ENCODE data around the gene CTDSP2. TPM values are rescaled to one million over a fixed set of nuclear protein-coding genes. Genes with fewer than 3 reads are reported as not detected.

Gene CTDSP2
- total RNA-seq, 2 donors from 2014 or later: 67.6 to 105 TPM

- H3K27me3 ChIP-seq: no peaks in the 10 kb centered on the region
- peak overlapping the region in 1 of 2 donors; percentile 0 for H3K4me3 ChIP-seq
- peak overlapping the region; percentile 43 to 72 for H3K27ac ChIP-seq
- DNase-seq (ENCODE audit: low spot score): no peak
- H3K9me3 ChIP-seq: no peaks in the 10 kb centered on the region
- no peaks in the 10 kb centered on the region for H3K36me3 ChIP-seq
- no peak for TF ChIP-seq CTCF (IDR thresholded peaks at IDR 0.05)
- H3K4me1 ChIP-seq: peaks cover 0 to 96% of the 10 kb centered on the region in 2 donors
These were observed 6.5 kb downstream of the CTDSP2 start for GRCh38 chr12:57839996-57840395.

- Histone ChIP-seq H3K4me3 (no peak overlapping the region), H3K36me3 (no peaks in the 10 kb centered on the region), H3K9me3 (no peaks in the 10 kb centered on the region), H3K27ac (peak overlapping the region; percentile 43 to 72), H3K4me1 (peaks cover 0 to 100% of the 10 kb centered on the region in 2 donors), H3K27me3 (no peaks in the 10 kb centered on the region)
- no peak for TF ChIP-seq CTCF (IDR thresholded peaks at IDR 0.05)
- no peak for DNase-seq (ENCODE audit: low spot score)
These were observed 7.8 kb downstream of the CTDSP2 start for GRCh38 chr12:57838594-57839302.

- TF ChIP-seq CTCF (IDR thresholded peaks at IDR 0.05): no peak
- peaks cover 0 to 100% of the 10 kb centered on the region in 2 donors for H3K4me1 ChIP-seq
- no peak overlapping the region for H3K4me3 ChIP-seq
- H3K36me3 ChIP-seq: no peaks in the 10 kb centered on the region
- H3K27me3 ChIP-seq: no peaks in the 10 kb centered on the region
- H3K27ac ChIP-seq: peak overlapping the region; percentile 43 to 72
- H3K9me3 ChIP-seq: no peaks in the 10 kb centered on the region
- DNase-seq (ENCODE audit: low spot score): peak; percentile 73
These were observed 8.5 kb downstream of the CTDSP2 start for GRCh38 chr12:57837864-57838562.

GRCh38 chr12:57836442-57837375, 9.8 kb downstream of the CTDSP2 start:
- DNase-seq (ENCODE audit: low spot score): peak; percentile 78
- Histone ChIP-seq H3K9me3 (no peaks in the 10 kb centered on the region), H3K27me3 (no peaks in the 10 kb centered on the region), H3K4me3 (peak overlapping the region; percentile 13 to 25), H3K4me1 (peaks cover 0 to 100% of the 10 kb centered on the region in 2 donors), H3K27ac (peak overlapping the region; percentile 43 to 72), H3K36me3 (peaks cover 5% of the 10 kb centered on the region)
- no peak for TF ChIP-seq CTCF (IDR thresholded peaks at IDR 0.05)

- Histone ChIP-seq H3K27ac (peak overlapping the region; percentile 43 to 72), H3K36me3 (peaks cover 5% of the 10 kb centered on the region), H3K9me3 (no peaks in the 10 kb centered on the region), H3K27me3 (no peaks in the 10 kb centered on the region), H3K4me1 (peaks cover 0 to 100% of the 10 kb centered on the region in 2 donors), H3K4me3 (peak overlapping the region in 1 of 2 donors; percentile 25)
- no peak for DNase-seq (ENCODE audit: low spot score)
- TF ChIP-seq CTCF (IDR thresholded peaks at IDR 0.05): no peak
These were observed 10.9 kb downstream of the CTDSP2 start for GRCh38 chr12:57835366-57836288.

Measured in right atrium auricular region (tissue), 2 donors.